ENCODE results near the gene ARHGAP30.

ARHGAP30 gene

GRCh38 chr1:161089938-161090337, 20.2 kb upstream of the ARHGAP30 start:
- H3K4me1 ChIP-seq (ENCODE audit: low read depth, poor library complexity, severe bottlenecking), result no peaks in the 10 kb centered on the region
- no peak overlapping the region for H2AFZ ChIP-seq (ENCODE audit: low read depth)
- no peaks in the 10 kb centered on the region for H4K20me1 ChIP-seq (ENCODE audit: insufficient read depth)
- no peak overlapping the region for H3K4me2 ChIP-seq
- no peak overlapping the region for H3K27ac ChIP-seq
- no peak for TF ChIP-seq CTCF (conservative IDR thresholded peaks at IDR 0.05; ENCODE audit: low read depth, low read length)
- no peak overlapping the region for H3K9ac ChIP-seq
- H3K4me3 ChIP-seq (IDR thresholded peaks at IDR 0.05; ENCODE audit: insufficient read depth, low read depth, low read length), result no peak overlapping the region
- H3K27me3 ChIP-seq (ENCODE audit: insufficient read depth, low read depth), result no peaks in the 10 kb centered on the region
- no peaks in the 10 kb centered on the region for H3K79me2 ChIP-seq (ENCODE audit: insufficient read depth, low read depth)
- H3K36me3 ChIP-seq (ENCODE audit: insufficient read depth), result no peaks in the 10 kb centered on the region

- Histone ChIP-seq H3K9ac (no peak within 1 kb of the TSS), H3K36me3 (ENCODE audit: insufficient read depth) (no peaks in the 10 kb centered on the region), H3K4me1 (ENCODE audit: low read depth, poor library complexity, severe bottlenecking) (no peaks in the 10 kb centered on the region), H3K4me3 (IDR thresholded peaks at IDR 0.05; ENCODE audit: insufficient read depth, low read depth, low read length) (no peak within 1 kb of the TSS), H3K27ac (no peak within 1 kb of the TSS), H2AFZ (ENCODE audit: low read depth) (no peak within 1 kb of the TSS), H3K27me3 (ENCODE audit: insufficient read depth, low read depth) (no peaks in the 10 kb centered on the region), H3K79me2 (ENCODE audit: insufficient read depth, low read depth) (no peaks in the 10 kb centered on the region), H4K20me1 (ENCODE audit: insufficient read depth) (no peaks in the 10 kb centered on the region), H3K4me2 (no peak within 1 kb of the TSS)
- no peak for TF ChIP-seq CTCF (conservative IDR thresholded peaks at IDR 0.05; ENCODE audit: low read depth, low read length)
Measured at GRCh38 chr1:161089251-161089924, 19.7 kb upstream of the ARHGAP30 start, which contains the start of gene NECTIN4. Gene NECTIN4, minus strand, starts transcription at chr1:161089558. Its CDS starts 262 bp downstream, at chr1:161089296.

- H3K4me2 ChIP-seq, result no peak overlapping the region
- no peaks in the 10 kb centered on the region for H3K27me3 ChIP-seq (ENCODE audit: insufficient read depth, low read depth)
- peaks cover under 1% of the 10 kb centered on the region for H3K4me1 ChIP-seq (ENCODE audit: low read depth, poor library complexity, severe bottlenecking)
- no peak overlapping the region for H3K9ac ChIP-seq
- H3K27ac ChIP-seq, result no peak overlapping the region
- no peaks in the 10 kb centered on the region for H3K36me3 ChIP-seq (ENCODE audit: insufficient read depth)
- H4K20me1 ChIP-seq (ENCODE audit: insufficient read depth), result no peaks in the 10 kb centered on the region
- no peaks in the 10 kb centered on the region for H3K79me2 ChIP-seq (ENCODE audit: insufficient read depth, low read depth)
- no peak for TF ChIP-seq CTCF (conservative IDR thresholded peaks at IDR 0.05; ENCODE audit: low read depth, low read length)
- no peak overlapping the region for H3K4me3 ChIP-seq (IDR thresholded peaks at IDR 0.05; ENCODE audit: insufficient read depth, low read depth, low read length)
- no peak overlapping the region for H2AFZ ChIP-seq (ENCODE audit: low read depth)
Measured at GRCh38 chr1:161088587-161089110, 19.0 kb upstream of the ARHGAP30 start.

- no peak overlapping the region for H2AFZ ChIP-seq (ENCODE audit: low read depth)
- H3K27me3 ChIP-seq (ENCODE audit: insufficient read depth, low read depth), result no peaks in the 10 kb centered on the region
- no peak overlapping the region for H3K27ac ChIP-seq
- no peak for TF ChIP-seq CTCF (conservative IDR thresholded peaks at IDR 0.05; ENCODE audit: low read depth, low read length)
- H3K4me3 ChIP-seq (IDR thresholded peaks at IDR 0.05; ENCODE audit: insufficient read depth, low read depth, low read length), result no peak overlapping the region
- no peaks in the 10 kb centered on the region for H3K36me3 ChIP-seq (ENCODE audit: insufficient read depth)
- H4K20me1 ChIP-seq (ENCODE audit: insufficient read depth), result no peaks in the 10 kb centered on the region
- H3K4me1 ChIP-seq (ENCODE audit: low read depth, poor library complexity, severe bottlenecking), result peaks cover 8% of the 10 kb centered on the region
- H3K9ac ChIP-seq, result no peak overlapping the region
- no peaks in the 10 kb centered on the region for H3K79me2 ChIP-seq (ENCODE audit: insufficient read depth, low read depth)
- H3K4me2 ChIP-seq, result no peak overlapping the region
Measured at GRCh38 chr1:161086457-161086856, 16.8 kb upstream of the ARHGAP30 start.
